Muscle of leg (tissue), 11 donors: Measurements from ENCODE around the gene STK10. TPM values are rescaled to one million over a fixed set of nuclear protein-coding genes. Genes with fewer than 3 reads are reported as not detected.

ENCODE experiments used
- DNase-seq: peaks from one replicate; pipeline ENCODE4 v3.0.0; 2013
- H3K27ac ChIP-seq: one replicate; pipeline ENCODE4 v1.5.1; 2013; ENCODE audit warnings: mild to moderate bottlenecking, low read length, control low read depth
- H3K27me3 ChIP-seq: one replicate; pipeline ENCODE4 v1.6.1; 2013; ENCODE audit warnings: low read length; ENCODE audit not compliant: control insufficient read depth, insufficient read depth
- H3K36me3 ChIP-seq: one replicate; pipeline ENCODE4 v1.6.1; 2013; ENCODE audit warnings: low read length; ENCODE audit not compliant: control insufficient read depth, insufficient read depth
- H3K4me1 ChIP-seq: one replicate; pipeline ENCODE4 v1.6.1; 2013; ENCODE audit warnings: low read length; ENCODE audit not compliant: control insufficient read depth, insufficient read depth
- H3K4me3 ChIP-seq: one replicate; pipeline ENCODE4 v1.5.1; 2013; ENCODE audit warnings: low read length, control low read depth
- H3K9me3 ChIP-seq: replicated peaks from 2 replicates; pipeline ENCODE4 v1.6.1; 2013; ENCODE audit warnings: low read depth, low read length; ENCODE audit not compliant: control insufficient read depth
- WGBS: methylation state at CpG from one replicate; pipeline ENCODE4 v1.1.5; 2013; ENCODE audit warnings: missing lambda C conversion rate; ENCODE audit not compliant: insufficient coverage; 5-methylcytosine and 5-hydroxymethylcytosine counted together
- polyA plus RNA-seq, 8 donors: library from polyadenylated mRNA; unstranded; fragments of 120-200 nt; gene quantifications; one replicate each; pipeline versions ENCODE4 v1.2.1 to v1.2.3, GENCODE V29; 2013; ENCODE audit warnings: inconsistent platforms in 1 of 8, low replicate concordance in 1 of 8; ENCODE audit not compliant: insufficient read length in 8 of 8, insufficient read depth in 1 of 8
- total RNA-seq: library from RNA; stranded (reverse); fragments of 120-200 nt; gene quantifications from one replicate; pipeline ENCODE4 v1.2.4, GENCODE V29; 2013

The STK10 gene
- total and polyA plus RNA-seq, 9 donors, result 12.5 to 21.9 (median 18.8) TPM

DNA sequence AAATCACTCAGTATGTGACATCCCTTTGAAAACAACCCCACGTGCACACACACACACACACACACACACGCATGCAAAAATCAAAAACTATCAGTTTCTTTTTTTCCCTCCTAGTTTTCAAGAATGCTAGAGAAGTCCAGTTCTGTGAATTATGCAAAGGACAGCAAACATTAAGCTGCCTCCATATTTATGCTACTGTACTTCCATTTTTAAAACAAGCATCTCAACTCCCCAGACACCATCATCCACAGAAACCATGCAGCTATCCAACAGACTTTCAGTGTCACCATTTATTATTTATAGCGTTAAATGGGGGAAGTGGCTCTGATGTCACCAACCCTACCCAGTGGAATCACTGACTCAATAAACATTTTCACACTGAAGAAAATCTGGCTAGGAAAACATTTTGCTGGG is 183.2 kb downstream of the STK10 start:
- peaks cover 20% of the 10 kb centered on the region for H3K4me1 ChIP-seq
- no peaks in the 10 kb centered on the region for H3K9me3 ChIP-seq
- no CpG with 5 or more reads among the region's 3 CpGs for WGBS
- no peaks in the 10 kb centered on the region for H3K27me3 ChIP-seq
- H3K4me3 ChIP-seq, result peak overlapping the region; percentile 97
- DNase-seq, result peak; percentile 47
- no peaks in the 10 kb centered on the region for H3K36me3 ChIP-seq
- H3K27ac ChIP-seq, result peak overlapping the region; percentile 96

DNA sequence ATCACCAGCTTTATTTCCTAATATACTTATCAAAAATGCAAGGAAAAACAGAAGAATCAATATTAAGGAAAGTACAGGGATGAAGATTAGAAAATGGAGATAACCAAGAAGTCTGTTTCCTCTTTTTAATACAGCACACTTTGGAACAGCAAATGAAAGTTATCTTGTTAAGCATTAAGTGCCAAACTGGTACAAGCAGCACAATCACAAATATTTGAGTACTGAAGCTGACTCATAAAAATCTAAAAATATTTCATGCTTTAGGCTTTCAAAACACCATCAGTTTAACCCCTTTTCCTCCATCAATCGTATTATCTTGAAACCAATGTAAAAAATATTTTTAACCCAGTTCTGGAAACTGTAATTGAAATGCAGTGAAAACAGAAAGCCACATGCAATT is 184.3 kb downstream of the STK10 start:
- WGBS, result no CpG with 5 or more reads among the region's 1 CpG
- Histone ChIP-seq H3K4me1 (peaks cover 20% of the 10 kb centered on the region), H3K4me3 (no peak overlapping the region), H3K9me3 (no peaks in the 10 kb centered on the region), H3K27me3 (no peaks in the 10 kb centered on the region), H3K36me3 (no peaks in the 10 kb centered on the region), H3K27ac (no peak overlapping the region)
- DNase-seq, result no peak

DNA sequence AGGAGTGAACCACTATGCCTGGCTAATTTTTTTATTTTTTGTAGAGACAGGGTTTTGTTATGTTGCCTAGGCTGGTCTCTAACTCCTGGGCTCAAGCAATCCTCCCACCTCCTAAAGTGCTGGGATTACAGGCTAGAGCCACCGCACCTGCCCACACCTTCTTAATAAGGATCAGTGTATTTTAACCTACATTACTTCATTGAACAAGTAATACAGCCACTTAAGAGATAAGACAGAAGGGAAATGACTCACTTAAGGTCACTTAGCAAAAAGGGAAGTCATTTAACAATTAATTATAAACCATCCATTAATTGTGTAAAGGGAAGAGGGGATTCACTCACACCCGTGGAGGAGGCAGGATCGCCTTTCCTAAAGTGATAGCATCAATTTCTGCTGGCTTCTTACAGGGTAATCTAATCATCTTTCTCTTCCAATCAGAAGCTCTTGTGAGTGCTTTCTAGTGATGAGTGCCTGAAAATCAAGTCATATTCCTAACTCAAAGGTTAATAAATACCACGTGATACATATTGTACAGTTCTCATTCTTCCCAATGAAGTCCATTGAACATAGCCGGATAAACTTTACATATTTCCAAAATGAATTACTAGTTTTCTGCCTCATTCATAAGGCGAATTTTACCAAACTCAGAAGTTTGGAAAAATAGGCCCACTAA is 185.0 kb downstream of the STK10 start:
- no peaks in the 10 kb centered on the region for H3K36me3 ChIP-seq
- DNase-seq, result no peak
- no peaks in the 10 kb centered on the region for H3K9me3 ChIP-seq
- H3K27ac ChIP-seq, result no peak overlapping the region
- no peaks in the 10 kb centered on the region for H3K27me3 ChIP-seq
- H3K4me3 ChIP-seq, result no peak overlapping the region
- WGBS, result no CpG with 5 or more reads among the region's 6 CpGs
- peaks cover 19% of the 10 kb centered on the region for H3K4me1 ChIP-seq

DNA sequence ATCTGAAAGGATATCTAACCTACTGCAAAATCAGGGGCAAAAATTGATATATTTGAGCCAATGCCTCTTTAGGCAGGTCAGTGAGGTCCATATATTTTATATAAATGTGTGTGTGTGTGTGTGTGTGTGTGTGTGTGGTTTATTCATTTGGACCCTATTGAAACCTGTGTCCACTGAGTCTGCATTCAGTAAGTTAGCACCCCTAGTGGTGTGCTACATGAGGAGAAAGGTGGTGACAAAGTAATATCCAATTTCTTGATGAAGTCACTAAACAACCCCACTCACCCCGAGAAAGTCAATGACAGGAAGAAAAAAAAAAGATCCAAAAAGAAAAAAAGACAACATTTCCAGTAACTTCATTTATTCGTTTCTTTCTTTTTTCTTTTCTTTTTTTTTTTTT is 185.7 kb downstream of the STK10 start:
- WGBS, result no CpG with 5 or more reads among the region's 2 CpGs
- H3K9me3 ChIP-seq, result no peaks in the 10 kb centered on the region
- H3K27ac ChIP-seq, result no peak overlapping the region
- no peaks in the 10 kb centered on the region for H3K27me3 ChIP-seq
- DNase-seq, result peak; percentile 16
- no peaks in the 10 kb centered on the region for H3K36me3 ChIP-seq
- H3K4me1 ChIP-seq, result peaks cover 13% of the 10 kb centered on the region
- no peak overlapping the region for H3K4me3 ChIP-seq

DNA sequence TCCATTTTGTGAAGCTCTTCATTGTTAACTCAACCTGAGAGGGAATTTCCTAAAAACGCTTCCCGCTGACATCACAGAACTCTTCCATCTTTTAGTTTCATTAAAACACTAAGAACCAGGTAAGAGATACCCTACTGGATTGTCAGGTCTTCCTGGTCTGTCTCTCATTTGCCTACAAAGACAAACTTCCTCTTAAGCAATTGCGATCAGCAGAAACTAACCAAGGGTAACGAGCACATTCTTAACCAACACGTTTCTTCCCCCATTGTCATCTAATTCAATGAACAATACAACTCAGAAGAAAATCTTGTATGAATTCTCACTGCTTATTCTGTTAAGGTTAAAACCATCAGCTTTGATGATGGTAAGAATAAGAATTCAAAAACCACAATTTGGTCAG is 188.1 kb downstream of the STK10 start:
- Histone ChIP-seq H3K36me3 (peaks cover 8% of the 10 kb centered on the region), H3K4me3 (no peak overlapping the region), H3K4me1 (peaks cover 3% of the 10 kb centered on the region), H3K27me3 (no peaks in the 10 kb centered on the region), H3K27ac (no peak overlapping the region), H3K9me3 (no peaks in the 10 kb centered on the region)
- whole genome bisulfite sequencing, result 93% methylated on average over 2 of the region's 5 CpGs
- DNase-seq, result no peak

DNA sequence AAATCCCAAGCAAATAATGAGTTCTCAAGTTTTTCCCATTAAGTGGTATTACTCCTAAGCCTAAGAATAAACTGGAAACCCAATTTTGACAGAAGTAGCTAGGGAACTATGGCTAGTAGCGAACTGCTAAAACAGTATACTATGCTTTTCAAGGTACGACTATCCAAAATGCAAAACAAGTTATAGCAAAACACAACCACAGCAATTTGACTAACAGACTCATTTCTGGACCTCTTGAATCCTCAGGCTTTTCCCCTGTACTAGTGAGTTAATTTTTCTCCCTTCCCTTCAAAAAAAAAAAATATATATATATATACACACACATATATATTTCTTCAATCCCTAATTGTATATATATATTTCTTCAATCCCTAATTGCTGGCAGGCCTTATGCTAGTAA is 188.9 kb downstream of the STK10 start:
- Histone ChIP-seq H3K27me3 (no peaks in the 10 kb centered on the region), H3K27ac (no peak overlapping the region), H3K9me3 (no peaks in the 10 kb centered on the region), H3K36me3 (peaks cover 10% of the 10 kb centered on the region), H3K4me3 (no peak overlapping the region), H3K4me1 (no peaks in the 10 kb centered on the region)
- no peak for DNase-seq
- no CpG with 5 or more reads among the region's 2 CpGs for WGBS

DNA sequence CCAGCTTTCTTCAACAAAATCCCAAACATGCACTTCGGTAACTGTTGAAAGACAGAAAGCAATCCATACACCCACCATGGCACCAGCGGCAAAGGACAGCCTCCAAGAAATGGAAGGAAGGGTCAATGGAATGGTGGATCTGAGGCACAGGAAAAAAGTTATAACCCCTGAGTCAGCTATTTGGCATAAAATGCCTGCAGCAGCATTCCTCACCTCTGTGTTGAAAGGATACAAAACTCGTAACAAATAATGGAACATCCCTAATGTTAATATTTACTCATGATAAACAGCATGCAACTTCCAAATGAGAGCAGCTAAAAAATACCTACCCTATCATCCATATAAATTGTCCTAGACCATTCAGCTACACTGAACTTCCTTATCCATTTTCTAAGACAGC is 191.0 kb downstream of the STK10 start:
- WGBS, result 100% methylated on average over 1 of the region's 3 CpGs
- no peaks in the 10 kb centered on the region for H3K4me1 ChIP-seq
- no peaks in the 10 kb centered on the region for H3K27me3 ChIP-seq

DNA sequence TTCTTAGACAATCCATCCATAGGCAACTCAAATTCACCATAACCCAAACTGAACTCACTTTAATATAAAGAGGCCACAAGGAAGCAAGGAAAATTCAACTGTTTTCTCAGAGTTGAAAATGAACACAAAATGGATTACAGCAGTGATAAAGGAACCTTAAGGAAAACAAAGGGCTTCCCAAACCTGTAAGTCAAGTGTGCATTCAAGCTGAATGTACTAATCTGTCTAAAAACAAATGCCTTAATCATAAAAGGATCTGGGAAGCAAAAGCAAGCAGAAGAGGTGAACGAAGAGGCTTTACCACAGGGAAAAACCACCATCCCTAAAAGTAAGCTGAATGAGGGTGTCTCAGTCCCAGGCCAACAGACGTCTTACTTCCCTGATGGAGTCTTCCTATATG is 195.2 kb downstream of the STK10 start:
- peaks cover 10% of the 10 kb centered on the region for H3K36me3 ChIP-seq
- no CpG with 5 or more reads among the region's 2 CpGs for WGBS
- no peaks in the 10 kb centered on the region for H3K4me1 ChIP-seq
- no peaks in the 10 kb centered on the region for H3K9me3 ChIP-seq
- H3K4me3 ChIP-seq, result no peak overlapping the region
- H3K27ac ChIP-seq, result no peak overlapping the region
- no peaks in the 10 kb centered on the region for H3K27me3 ChIP-seq
- no peak for DNase-seq

More for the DNA sequence above, 191.0 kb downstream of the STK10 start:
- H3K36me3 ChIP-seq, result peaks cover 10% of the 10 kb centered on the region
- no peak for DNase-seq
- no peak overlapping the region for H3K27ac ChIP-seq
- no peak overlapping the region for H3K4me3 ChIP-seq
- no peaks in the 10 kb centered on the region for H3K9me3 ChIP-seq

DNA sequence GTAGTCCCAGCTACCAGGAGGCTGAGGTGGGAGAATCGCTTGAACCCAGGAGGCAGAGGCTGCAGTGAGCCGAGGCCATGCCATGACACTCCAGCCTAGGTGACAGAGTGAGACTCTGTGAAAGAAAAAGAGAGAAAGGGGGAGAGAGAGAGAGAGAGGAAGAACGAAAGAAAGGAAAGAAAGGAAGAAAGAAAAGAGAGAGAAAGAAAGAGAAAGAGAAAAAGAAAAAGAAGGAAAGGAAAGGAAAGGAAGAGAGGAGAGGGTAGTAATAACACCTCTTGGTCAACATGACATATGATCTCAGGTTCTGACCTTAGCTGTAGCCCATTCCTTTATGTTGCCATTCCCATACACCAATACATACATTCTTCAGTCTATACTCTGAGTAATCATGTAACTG is 195.7 kb downstream of the STK10 start:
- Histone ChIP-seq H3K27ac (no peak overlapping the region), H3K4me1 (no peaks in the 10 kb centered on the region), H3K36me3 (peaks cover 10% of the 10 kb centered on the region), H3K27me3 (no peaks in the 10 kb centered on the region), H3K9me3 (no peaks in the 10 kb centered on the region), H3K4me3 (no peak overlapping the region)
- no peak for DNase-seq
- 100% methylated on average over 2 of the region's 3 CpGs for WGBS
